Retinal pigment epithelial cell (primary cell): ENCODE measurements around the gene MFAP1.

Source experiments
- DNase-seq: peaks from one replicate; pipeline ENCODE4 v3.0.0-alpha.2; 2010; ENCODE audit warnings: low read depth
- H3K4me3 ChIP-seq: 2 replicates; pipeline ENCODE4 v1.5.1; 2011; ENCODE audit warnings: mild to moderate bottlenecking, low read length, control low read depth, moderate library complexity
- CTCF ChIP-seq: conservative IDR thresholded peaks from 2 replicates; pipeline ENCODE4 v1.5.1; 2011; ENCODE audit warnings: low read depth, low read length, control low read depth, inconsistent platforms

Gene MFAP1

GRCh38 chr15:43800286-43801141 is 24.0 kb downstream of the MFAP1 start, which contains the start of gene HYPK:
Gene HYPK, plus strand, starts transcription at chr15:43800599. Its CDS starts 24 bp downstream, at chr15:43800623.
- peak; percentile 60 for DNase-seq
- TF ChIP-seq CTCF: no peak
- peak within 1 kb of the TSS; percentile 94 for H3K4me3 ChIP-seq

GRCh38 chr15:43799945-43800285 is 24.6 kb downstream of the MFAP1 start, which contains the start of gene SERINC4:
Gene SERINC4, minus strand, starts transcription at chr15:43800220. Its CDS starts 234 bp downstream, at chr15:43799986.
- no peak for DNase-seq

GRCh38 chr15:43799209-43799944 is 25.1 kb downstream of the MFAP1 start:
- TF ChIP-seq CTCF: no peak
- DNase-seq: no peak
- no peak overlapping the region for H3K4me3 ChIP-seq

More at GRCh38 chr15:43799945-43800285, 24.6 kb downstream of the MFAP1 start, which contains the start of gene SERINC4:
- TF ChIP-seq CTCF: no peak
- H3K4me3 ChIP-seq: peak within 1 kb of the TSS; percentile 94

- no peak overlapping the region for H3K4me3 ChIP-seq
- no peak for DNase-seq
- TF ChIP-seq CTCF: no peak
Observed at GRCh38 chr15:43796566-43796965, 27.9 kb downstream of the MFAP1 start.

- no peak for TF ChIP-seq CTCF
- H3K4me3 ChIP-seq: no peak overlapping the region
- no peak for DNase-seq
Observed at GRCh38 chr15:43795997-43796396, 28.5 kb downstream of the MFAP1 start.

GRCh38 chr15:43795197-43795596 is 29.3 kb downstream of the MFAP1 start:
- no peak for TF ChIP-seq CTCF
- DNase-seq: no peak
- H3K4me3 ChIP-seq: no peak overlapping the region
